ENCODE measurements around the gene JOSD2.

Gene JOSD2

GRCh38 chr19:50490411-50490811, 20.6 kb downstream of the JOSD2 start:
- no peak for DNase-seq (ENCODE audit: low read depth)
- no peak for TF ChIP-seq CTCF (IDR thresholded peaks at IDR 0.05; ENCODE audit: control insufficient read depth, insufficient read depth, low read depth, low read length, missing control alignments)
- no peak overlapping the region for H3K4me3 ChIP-seq (ENCODE audit: control insufficient read depth, low read depth, low read length)

GRCh38 chr19:50489461-50490011, 21.5 kb downstream of the JOSD2 start:
- no peak for DNase-seq (ENCODE audit: low read depth)
- no peak for TF ChIP-seq CTCF (IDR thresholded peaks at IDR 0.05; ENCODE audit: control insufficient read depth, insufficient read depth, low read depth, low read length, missing control alignments)
- no peak overlapping the region for H3K4me3 ChIP-seq (ENCODE audit: control insufficient read depth, low read depth, low read length)

GRCh38 chr19:50488389-50489194, 22.4 kb downstream of the JOSD2 start:
- H3K4me3 ChIP-seq (ENCODE audit: control insufficient read depth, low read depth, low read length) = no peak overlapping the region
- no peak for TF ChIP-seq CTCF (IDR thresholded peaks at IDR 0.05; ENCODE audit: control insufficient read depth, insufficient read depth, low read depth, low read length, missing control alignments)
- DNase-seq (ENCODE audit: low read depth) = no peak

GRCh38 chr19:50486823-50487515, 24.0 kb downstream of the JOSD2 start:
- TF ChIP-seq CTCF (IDR thresholded peaks at IDR 0.05; ENCODE audit: control insufficient read depth, insufficient read depth, low read depth, low read length, missing control alignments) = peak; percentile 46
- H3K4me3 ChIP-seq (ENCODE audit: control insufficient read depth, low read depth, low read length) = no peak overlapping the region
- no peak for DNase-seq (ENCODE audit: low read depth)

- DNase-seq (ENCODE audit: low read depth) = no peak
- no peak overlapping the region for H3K4me3 ChIP-seq (ENCODE audit: control insufficient read depth, low read depth, low read length)
- TF ChIP-seq CTCF (IDR thresholded peaks at IDR 0.05; ENCODE audit: control insufficient read depth, insufficient read depth, low read depth, low read length, missing control alignments) = no peak
Observed at GRCh38 chr19:50485284-50485955, 25.6 kb downstream of the JOSD2 start.

GRCh38 chr19:50482916-50483315, 28.1 kb downstream of the JOSD2 start:
- no peak for TF ChIP-seq CTCF (IDR thresholded peaks at IDR 0.05; ENCODE audit: control insufficient read depth, insufficient read depth, low read depth, low read length, missing control alignments)
- H3K4me3 ChIP-seq (ENCODE audit: control insufficient read depth, low read depth, low read length) = no peak overlapping the region
- DNase-seq (ENCODE audit: low read depth) = no peak

Measured in AG09309 (cell line).